Medulla oblongata (tissue), 1 donor: ENCODE data around the gene PTMS.

Source experiments
- DNase-seq: peaks from one replicate; pipeline ENCODE4 v3.0.0-alpha.2; 2015; ENCODE audit errors: extremely low spot score

The PTMS gene

GRCh38 chr12:6771509-6772330 is 5.6 kb downstream of the PTMS start:
- no peak for DNase-seq

GRCh38 chr12:6772331-6772695 is 6.2 kb downstream of the PTMS start, which contains the start of gene LAG3:
Gene LAG3 (plus strand): TSS chr12:6772520. CDS start chr12:6772853, 333 bp downstream.
- no peak for DNase-seq

GRCh38 chr12:6772726-6773589 is 6.8 kb downstream of the PTMS start:
- no peak for DNase-seq

- DNase-seq, result no peak
These were observed 7.6 kb downstream of the PTMS start for GRCh38 chr12:6773590-6774351.

GRCh38 chr12:6774499-6775062 is 8.4 kb downstream of the PTMS start:
- DNase-seq, result no peak

GRCh38 chr12:6775185-6776174 is 9.3 kb downstream of the PTMS start:
- DNase-seq, result no peak

GRCh38 chr12:6777386-6777785 is 11.2 kb downstream of the PTMS start:
- no peak for DNase-seq

- DNase-seq, result no peak
These were observed 12.0 kb downstream of the PTMS start for GRCh38 chr12:6778217-6778573.

- DNase-seq, result peak; percentile 98
These were observed 12.7 kb downstream of the PTMS start for GRCh38 chr12:6778574-6779550.

GRCh38 chr12:6779708-6780432 is 13.7 kb downstream of the PTMS start:
- DNase-seq, result no peak

- DNase-seq, result no peak
These were observed 14.4 kb downstream of the PTMS start for GRCh38 chr12:6780573-6780972.

- DNase-seq, result no peak
These were observed 16.0 kb downstream of the PTMS start for GRCh38 chr12:6782119-6782518.

GRCh38 chr12:6782850-6783566 is 16.8 kb downstream of the PTMS start:
- DNase-seq, result no peak

GRCh38 chr12:6783828-6784227 is 17.7 kb downstream of the PTMS start:
- no peak for DNase-seq

- DNase-seq, result no peak
These were observed 18.1 kb downstream of the PTMS start for GRCh38 chr12:6784296-6784695.

GRCh38 chr12:6784761-6785160 is 18.6 kb downstream of the PTMS start:
- no peak for DNase-seq

GRCh38 chr12:6786416-6787094 is 20.4 kb downstream of the PTMS start:
- DNase-seq, result no peak
